GM19240 (cell line): Measurements from ENCODE around the gene CACNG4.
"Not testable (repeated sequence)": the region's sequence is repeated elsewhere in the genome, so short reads cannot be mapped to it uniquely, and the experiment has no call there.

Source experiments
- DNase-seq: peaks from one replicate; pipeline ENCODE4 v3.0.0; 2011; ENCODE audit warnings: low spot score; ENCODE audit not compliant: insufficient read length

The CACNG4 gene

GRCh38 chr17:66963521-66963908, 992 bp upstream of the CACNG4 start:
- DNase-seq: no peak

GRCh38 chr17:66964930-66965800, 658 bp downstream of the CACNG4 start:
- DNase-seq: no peak

- DNase-seq: no peak
These were observed 1.3 kb downstream of the CACNG4 start for GRCh38 chr17:66965801-66966262.

- DNase-seq: no peak
These were observed 1.8 kb downstream of the CACNG4 start for GRCh38 chr17:66966298-66966697.

GRCh38 chr17:66966704-66967418, 2.4 kb downstream of the CACNG4 start:
- no peak for DNase-seq

- DNase-seq: no peak
These were observed 3.5 kb downstream of the CACNG4 start for GRCh38 chr17:66967837-66968543.

- no peak for DNase-seq
These were observed 4.4 kb downstream of the CACNG4 start for GRCh38 chr17:66968916-66969315.

- DNase-seq: no peak
These were observed 5.6 kb downstream of the CACNG4 start for GRCh38 chr17:66970140-66970539.

- DNase-seq: no peak
These were observed 6.3 kb downstream of the CACNG4 start for GRCh38 chr17:66970797-66971196.

GRCh38 chr17:66971264-66971663, 6.8 kb downstream of the CACNG4 start:
- no peak for DNase-seq

GRCh38 chr17:66971730-66972441, 7.4 kb downstream of the CACNG4 start:
- DNase-seq: no peak

- not testable (repeated sequence) for DNase-seq
These were observed 7.9 kb downstream of the CACNG4 start for GRCh38 chr17:66972442-66972830.

GRCh38 chr17:66975188-66975587, 10.7 kb downstream of the CACNG4 start:
- no peak for DNase-seq

- DNase-seq: no peak
These were observed 11.3 kb downstream of the CACNG4 start for GRCh38 chr17:66975614-66976378.

- no peak for DNase-seq
These were observed 11.8 kb downstream of the CACNG4 start for GRCh38 chr17:66976379-66976663.

GRCh38 chr17:66976781-66977201, 12.3 kb downstream of the CACNG4 start:
- no peak for DNase-seq

GRCh38 chr17:66978514-66979061, 14.1 kb downstream of the CACNG4 start:
- DNase-seq: no peak

- DNase-seq: no peak
These were observed 16.4 kb downstream of the CACNG4 start for GRCh38 chr17:66980896-66981295.

- no peak for DNase-seq
These were observed 17.5 kb downstream of the CACNG4 start for GRCh38 chr17:66981983-66982508.

- DNase-seq: no peak
These were observed 19.0 kb downstream of the CACNG4 start for GRCh38 chr17:66983414-66984021.
